A549 (cell line): ENCODE results near the gene KCNN3.

Experiments
- EP300 ChIP-seq, 2 experiments: fragments of >200 bp; sonication (Bioruptor Twin); formaldehyde crosslinking; IDR thresholded peaks; 2 replicates in 1 of 2; 3 replicates in 1 of 2; pipeline ENCODE4 v1.6.1; 2016 to 2017
- FOSL2 ChIP-seq, 2 experiments: fragments of 450-650 bp in 1 of 2; fragments of >200 bp in 1 of 2; sonication (Bioruptor Twin) in 1 of 2; formaldehyde crosslinking; IDR thresholded peaks; 2 replicates each; pipeline versions ENCODE4 v1.5.0 to v1.6.1; 2016 to 2020; ENCODE audit warnings: mild to moderate bottlenecking in 1 of 2, moderate library complexity in 1 of 2
- HOXB13 ChIP-seq: fragments of 250-450 bp; sonication (Bioruptor Pico); IDR thresholded peaks from 2 replicates; pipeline ENCODE4 v1.5.0; 2020; ENCODE audit warnings: low read depth, mild to moderate bottlenecking, moderate library complexity
- POLR2A ChIP-seq: IDR thresholded peaks from 2 replicates; pipeline ENCODE4 v1.6.1; 2012; ENCODE audit warnings: mild to moderate bottlenecking, low read length
- RARB ChIP-seq: fragments of 250-450 bp; sonication (Bioruptor Pico); IDR thresholded peaks from 2 replicates; pipeline ENCODE4 v1.8.0; 2021; ENCODE audit warnings: mild to moderate bottlenecking, moderate library complexity
- ZC3H11A ChIP-seq: fragments of 450-650 bp; IDR thresholded peaks from 2 replicates; pipeline ENCODE4 v1.6.1; 2014; ENCODE audit warnings: antibody characterized with exemption, mild to moderate bottlenecking
- TF ChIP-seq, protein P1 (sequence below): fragments of >200 bp; sonication (Bioruptor Twin); formaldehyde crosslinking; IDR thresholded peaks from 3 replicates; pipeline ENCODE4 v1.5.1; 2016

DNA sequence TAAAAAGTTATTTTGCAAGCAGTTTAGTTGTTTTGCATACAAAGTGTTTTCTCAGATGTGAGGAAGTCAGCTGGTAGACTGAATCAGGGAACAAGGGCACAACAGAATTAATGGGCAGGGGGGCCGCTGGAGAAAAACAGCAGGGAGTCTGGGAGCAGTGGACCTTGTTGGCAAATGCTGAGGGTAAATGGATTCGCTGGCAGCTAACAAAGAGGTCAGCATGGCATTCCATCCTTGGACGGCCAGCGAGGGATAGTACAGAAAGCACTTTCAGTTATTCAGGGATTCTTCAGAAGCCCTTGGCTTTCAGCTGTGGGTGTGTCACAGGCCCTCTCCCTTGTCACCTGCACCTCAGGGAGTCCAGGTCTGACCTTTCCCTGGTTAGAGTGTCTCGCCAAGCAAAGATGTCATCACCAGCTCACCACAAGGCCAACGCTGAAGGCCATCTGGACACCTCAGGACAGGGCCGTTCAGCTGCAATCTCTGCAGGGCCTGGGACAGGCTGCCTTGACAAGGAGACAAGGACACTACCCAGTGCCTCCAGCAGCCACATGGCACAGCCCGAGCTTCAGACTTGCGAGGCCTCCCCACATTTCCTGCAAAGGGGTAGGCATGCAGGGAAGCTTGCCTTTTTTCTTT is 90.4 kb downstream of the KCNN3 start:
- TF ChIP-seq, protein P1, sequence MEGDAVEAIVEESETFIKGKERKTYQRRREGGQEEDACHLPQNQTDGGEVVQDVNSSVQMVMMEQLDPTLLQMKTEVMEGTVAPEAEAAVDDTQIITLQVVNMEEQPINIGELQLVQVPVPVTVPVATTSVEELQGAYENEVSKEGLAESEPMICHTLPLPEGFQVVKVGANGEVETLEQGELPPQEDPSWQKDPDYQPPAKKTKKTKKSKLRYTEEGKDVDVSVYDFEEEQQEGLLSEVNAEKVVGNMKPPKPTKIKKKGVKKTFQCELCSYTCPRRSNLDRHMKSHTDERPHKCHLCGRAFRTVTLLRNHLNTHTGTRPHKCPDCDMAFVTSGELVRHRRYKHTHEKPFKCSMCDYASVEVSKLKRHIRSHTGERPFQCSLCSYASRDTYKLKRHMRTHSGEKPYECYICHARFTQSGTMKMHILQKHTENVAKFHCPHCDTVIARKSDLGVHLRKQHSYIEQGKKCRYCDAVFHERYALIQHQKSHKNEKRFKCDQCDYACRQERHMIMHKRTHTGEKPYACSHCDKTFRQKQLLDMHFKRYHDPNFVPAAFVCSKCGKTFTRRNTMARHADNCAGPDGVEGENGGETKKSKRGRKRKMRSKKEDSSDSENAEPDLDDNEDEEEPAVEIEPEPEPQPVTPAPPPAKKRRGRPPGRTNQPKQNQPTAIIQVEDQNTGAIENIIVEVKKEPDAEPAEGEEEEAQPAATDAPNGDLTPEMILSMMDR, result no peak
- TF ChIP-seq RARB, result no peak
- TF ChIP-seq FOSL2 (IDR thresholded peaks at IDR 0.05), result no peak
- no peak for TF ChIP-seq FOSL2 (CRISPR knock-in tag; IDR thresholded peaks at IDR 0.05)
- no peak for TF ChIP-seq HOXB13 (CRISPR knock-in tag)
- no peak for TF ChIP-seq POLR2A
- no peak for TF ChIP-seq ZC3H11A
- no peak for TF ChIP-seq EP300 (IDR thresholded peaks at IDR 0.05)
